GM10847 (cell line): ENCODE results near the gene SMAD6.

Source experiments
- POLR2A ChIP-seq: IDR thresholded peaks from 2 replicates; pipeline ENCODE4 v1.6.1; 2011; ENCODE audit not compliant: insufficient read length; ENCODE audit errors: extremely low read depth

SMAD6 gene

GRCh38 chr15:66750609-66751008 lies 48.6 kb downstream of the SMAD6 start:
- no peak for TF ChIP-seq POLR2A

DNA sequence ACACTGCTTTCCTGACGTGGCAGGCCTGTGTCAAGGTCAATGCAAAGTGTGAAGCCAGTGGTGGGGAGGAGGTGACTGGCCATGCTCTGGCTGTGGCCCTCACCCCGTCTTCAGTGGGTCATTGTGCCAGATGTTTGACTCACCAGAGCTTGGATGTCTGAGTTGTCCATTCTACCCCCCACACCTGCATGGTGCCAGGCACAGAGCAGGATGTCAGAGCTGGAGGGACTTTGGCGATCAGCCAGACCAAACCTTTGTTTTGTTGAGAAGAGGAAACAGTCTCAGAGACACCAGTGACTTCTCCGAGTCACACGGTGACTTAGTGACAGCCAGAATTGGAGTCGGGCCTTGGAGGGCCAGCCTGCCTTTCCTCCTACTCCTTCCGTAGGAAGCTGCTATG lies 49.5 kb downstream of the SMAD6 start:
- no peak for TF ChIP-seq POLR2A

GRCh38 chr15:66752078-66752477 lies 50.0 kb downstream of the SMAD6 start:
- no peak for TF ChIP-seq POLR2A

- no peak for TF ChIP-seq POLR2A
Measured at GRCh38 chr15:66753687-66754377, 51.8 kb downstream of the SMAD6 start.

DNA sequence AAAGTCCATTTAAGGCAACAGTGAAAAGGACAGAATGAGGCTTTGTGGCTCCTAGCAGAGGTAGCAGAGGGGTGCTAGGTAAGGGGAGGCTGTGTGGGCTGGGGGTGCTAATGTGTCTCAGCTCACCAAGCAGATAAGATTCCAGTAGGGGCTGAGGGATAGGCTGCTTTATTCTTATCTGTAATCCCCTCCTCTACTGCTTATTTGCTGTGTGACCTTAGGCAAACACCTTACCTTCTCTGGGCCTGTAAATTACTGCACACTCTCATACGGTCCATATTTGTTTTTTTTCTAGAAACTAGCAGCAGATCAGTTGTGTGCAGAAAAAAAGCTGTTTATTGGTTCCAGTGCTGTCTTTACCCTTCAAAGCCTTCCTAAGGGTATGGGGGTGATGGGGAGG lies 52.8 kb downstream of the SMAD6 start:
- no peak for TF ChIP-seq POLR2A

GRCh38 chr15:66755298-66756068 lies 53.4 kb downstream of the SMAD6 start:
- TF ChIP-seq POLR2A = no peak

GRCh38 chr15:66756295-66756694 lies 54.3 kb downstream of the SMAD6 start:
- TF ChIP-seq POLR2A = no peak

GRCh38 chr15:66757030-66757429 lies 55.0 kb downstream of the SMAD6 start:
- no peak for TF ChIP-seq POLR2A

DNA sequence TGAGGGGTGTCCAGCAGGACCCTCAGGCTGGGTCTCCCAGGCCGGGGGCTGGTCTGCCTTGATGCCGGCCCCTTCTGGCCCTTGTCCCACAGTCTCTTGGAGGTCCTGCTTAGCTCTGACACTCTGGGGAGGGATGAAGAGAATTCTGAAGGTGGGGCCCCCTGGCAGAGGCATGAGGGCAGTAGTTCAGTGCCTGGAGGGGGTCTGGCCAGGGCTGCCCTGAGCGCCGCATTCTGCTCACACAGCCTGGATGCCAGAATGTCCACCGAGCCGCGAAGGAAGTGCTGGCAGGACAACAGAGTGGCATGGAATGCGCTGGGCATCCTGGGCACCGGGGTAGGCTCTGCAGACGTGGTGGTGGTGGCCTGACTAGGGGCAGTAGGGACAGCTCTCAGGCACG lies 55.5 kb downstream of the SMAD6 start:
- TF ChIP-seq POLR2A = no peak

GRCh38 chr15:66758844-66759243 lies 56.8 kb downstream of the SMAD6 start:
- no peak for TF ChIP-seq POLR2A

DNA sequence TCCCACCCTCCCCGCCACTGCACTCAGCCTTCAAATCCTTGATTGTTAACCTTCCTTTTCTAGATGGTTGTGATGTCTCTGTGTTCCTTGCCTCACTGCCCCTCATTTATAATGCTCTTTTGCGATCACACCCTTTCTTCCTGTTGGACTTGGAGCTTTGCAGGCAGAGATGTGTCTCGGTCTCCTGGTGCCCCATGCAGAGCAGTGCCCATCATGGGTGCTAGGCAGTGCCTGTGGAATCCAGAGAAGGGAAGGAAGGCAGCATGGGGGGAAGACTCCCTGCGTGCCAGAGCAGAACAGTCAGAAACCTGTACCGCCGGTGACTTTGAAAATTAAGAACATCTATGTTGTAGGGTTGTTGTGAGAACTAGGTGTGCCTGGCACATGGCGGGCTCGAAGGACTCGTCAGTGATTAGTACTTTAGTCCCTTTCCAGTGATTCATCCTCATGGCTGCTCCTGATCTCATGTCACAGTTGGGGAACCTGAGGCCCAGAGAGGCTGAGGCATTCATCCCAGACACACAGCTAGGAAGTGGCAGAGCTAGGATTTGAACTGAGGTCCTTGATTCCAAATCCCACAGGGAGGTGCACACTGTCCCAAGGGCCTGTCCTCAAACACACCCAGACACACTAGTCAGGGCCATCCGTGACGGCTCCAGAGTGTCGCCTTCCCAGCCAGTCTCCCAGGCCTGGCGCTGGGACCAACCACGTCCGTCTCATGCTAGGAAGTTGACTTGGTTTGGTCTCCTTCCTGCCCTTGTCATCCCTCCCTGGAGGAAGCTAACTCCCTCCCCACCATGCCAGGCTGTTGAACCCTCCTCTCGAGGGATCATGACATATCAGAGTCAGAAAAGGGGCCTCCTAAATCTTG lies 58.3 kb downstream of the SMAD6 start:
- TF ChIP-seq POLR2A = no peak

- TF ChIP-seq POLR2A = no peak
Measured at GRCh38 chr15:66760968-66761725, 59.1 kb downstream of the SMAD6 start.

DNA sequence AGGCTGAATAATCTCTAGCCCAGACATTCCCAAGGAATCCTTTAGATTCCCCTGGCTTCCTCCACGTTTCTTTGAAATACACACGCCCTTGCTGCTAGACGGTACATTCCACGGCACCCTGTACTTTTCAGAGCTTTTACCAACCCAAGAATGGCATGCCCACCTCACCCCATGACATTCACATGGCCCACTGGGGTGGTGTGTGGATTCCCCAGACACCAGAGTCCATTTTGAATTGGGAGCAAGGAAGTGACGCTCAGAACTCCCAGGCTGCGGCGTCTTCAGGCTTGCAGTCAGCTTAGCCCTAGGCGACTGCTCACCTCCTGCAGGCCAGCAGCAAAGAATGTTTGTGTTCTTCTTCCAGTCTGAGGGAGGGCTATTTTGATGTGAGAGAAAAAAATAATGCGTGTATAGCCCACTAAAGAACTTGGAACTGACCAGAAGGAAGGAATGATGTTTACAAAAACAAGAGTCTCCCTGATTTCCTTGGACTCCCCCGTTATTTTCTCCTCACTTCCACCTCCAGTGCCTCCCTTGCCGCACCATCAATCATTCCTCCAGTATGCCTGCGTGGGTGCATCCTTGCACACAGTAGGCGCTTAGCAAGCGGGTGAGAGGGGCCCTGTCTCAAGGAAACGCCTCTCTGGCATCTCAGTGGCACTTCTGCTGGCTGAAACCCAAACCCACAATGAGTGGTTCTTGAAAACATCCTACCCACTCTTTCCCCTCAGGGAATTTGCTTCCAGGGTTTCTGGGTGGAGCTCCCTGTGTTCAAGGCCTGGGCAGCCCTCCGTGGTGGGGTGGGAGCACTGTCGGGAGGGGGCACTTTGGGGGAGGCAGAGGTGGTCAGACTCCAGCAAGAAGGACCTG lies 59.9 kb downstream of the SMAD6 start:
- no peak for TF ChIP-seq POLR2A
